GM19467 (cell line): ENCODE results near the gene FAM200B.

Experiments
- ATAC-seq: cut with Tn5 transposase; IDR thresholded peaks from one replicate; pipeline ENCODE4 v1.9.1; 2021; ENCODE audit warnings: mild to moderate bottlenecking, moderate library complexity; ENCODE audit not compliant: unreplicated experiment

The FAM200B gene

GRCh38 chr4:15695240-15695699 lies 13.6 kb downstream of the FAM200B start:
- ATAC-seq, result no peak

DNA sequence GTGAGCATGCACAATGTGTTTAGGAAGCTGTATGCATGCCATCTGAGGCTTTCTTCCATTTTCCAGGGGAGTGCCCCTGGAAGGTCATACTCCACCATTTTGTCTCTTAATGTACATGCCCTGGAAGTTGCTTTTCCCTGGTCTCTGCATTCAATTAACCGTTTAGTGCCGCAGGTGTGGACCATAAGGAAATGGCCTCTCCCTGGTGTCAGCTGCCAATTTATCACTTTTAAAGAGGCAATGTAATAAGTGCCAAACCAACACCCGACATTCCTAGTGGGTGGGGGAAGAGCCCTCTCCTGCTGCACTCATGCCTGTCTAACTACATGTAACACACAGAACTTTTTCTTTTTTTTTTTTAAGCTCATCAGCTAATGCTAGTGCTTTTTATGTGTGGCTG lies 14.1 kb downstream of the FAM200B start:
- ATAC-seq, result no peak

- no peak for ATAC-seq
These were observed 15.2 kb downstream of the FAM200B start for GRCh38 chr4:15696866-15697265.

DNA sequence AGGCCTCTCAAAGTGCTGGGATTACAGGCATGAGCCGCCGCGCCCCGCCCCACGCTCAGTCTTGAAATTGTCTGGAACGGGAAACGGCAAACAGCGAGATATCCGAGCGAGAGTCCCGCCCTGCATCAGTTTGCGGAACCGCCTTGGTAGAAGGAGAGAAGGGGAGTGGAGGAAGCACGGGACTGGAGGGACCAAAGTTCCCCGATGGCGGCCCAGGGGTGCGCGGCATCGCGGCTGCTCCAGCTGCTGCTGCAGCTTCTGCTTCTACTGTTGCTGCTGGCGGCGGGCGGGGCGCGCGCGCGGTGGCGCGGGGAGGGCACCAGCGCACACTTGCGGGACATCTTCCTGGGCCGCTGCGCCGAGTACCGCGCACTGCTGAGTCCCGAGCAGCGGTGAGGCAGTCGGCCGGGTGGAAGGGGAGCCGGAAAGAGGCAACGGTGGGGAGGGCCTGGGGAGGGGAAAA lies 21.3 kb downstream of the FAM200B start, which contains the start of gene BST1:
BST1 (plus strand) TSS at position 125 of the 463 bp plus-strand sequence; CDS start at position 205, 80 bp downstream.
- peak; percentile 71 for ATAC-seq

GRCh38 chr4:15703439-15703838 lies 21.8 kb downstream of the FAM200B start:
- ATAC-seq, result no peak

- ATAC-seq, result no peak
These were observed 22.5 kb downstream of the FAM200B start for GRCh38 chr4:15704129-15704528.

DNA sequence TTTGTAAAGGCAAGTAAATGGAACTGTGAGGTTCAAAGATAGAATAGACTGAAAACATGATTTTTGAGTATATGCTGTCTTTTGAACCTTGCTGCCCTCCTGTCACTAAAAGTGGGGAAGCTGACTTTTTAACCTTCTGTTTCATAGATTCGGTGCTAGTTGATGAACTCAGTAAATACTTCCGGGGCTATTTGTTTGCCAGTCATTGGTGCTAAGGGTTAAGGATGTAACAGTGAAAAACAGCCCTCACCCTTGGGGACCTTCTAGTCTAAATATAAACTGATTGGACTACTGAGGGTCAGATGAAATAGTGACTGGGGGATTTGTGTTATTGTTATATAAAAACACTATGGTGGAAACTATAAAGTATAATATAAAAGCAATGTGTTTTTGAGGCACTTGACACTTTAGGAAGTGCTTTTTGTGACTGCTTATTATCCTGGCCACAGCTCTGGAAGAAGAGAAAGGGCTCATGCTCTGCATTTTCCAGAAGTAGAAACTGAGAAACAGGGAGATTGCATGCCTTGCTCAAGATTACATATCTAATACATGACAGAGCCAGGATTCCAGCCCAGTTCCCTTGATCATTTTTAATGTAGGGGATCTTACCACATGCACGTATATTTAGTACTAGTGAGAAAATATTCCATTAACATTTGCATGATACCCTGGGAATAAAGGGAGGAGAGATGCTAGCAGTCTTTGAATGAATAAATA lies 25.2 kb downstream of the FAM200B start:
- ATAC-seq, result no peak

GRCh38 chr4:15707363-15707715 lies 25.7 kb downstream of the FAM200B start:
- ATAC-seq, result no peak

GRCh38 chr4:15711762-15712161 lies 30.1 kb downstream of the FAM200B start:
- ATAC-seq, result no peak

DNA sequence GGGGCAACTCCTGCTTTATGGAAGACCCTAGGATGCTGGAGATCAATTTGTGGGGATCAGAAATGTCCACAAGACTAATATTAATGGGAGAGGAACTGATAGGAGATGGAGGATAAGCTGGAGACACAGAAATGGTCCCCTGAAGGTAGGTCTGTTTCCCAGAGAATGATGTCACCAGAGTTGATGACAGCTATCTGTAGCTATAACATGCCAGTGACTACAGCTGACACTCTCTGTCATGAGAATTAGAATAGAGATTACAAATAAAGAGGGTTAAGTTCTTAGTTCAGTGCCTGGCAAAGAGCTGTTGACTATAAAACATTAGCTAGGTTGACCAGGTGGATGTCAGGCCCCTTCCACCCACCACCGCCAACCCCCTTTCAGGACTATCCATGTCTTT lies 30.6 kb downstream of the FAM200B start:
- no peak for ATAC-seq

GRCh38 chr4:15714141-15714540 lies 32.5 kb downstream of the FAM200B start:
- ATAC-seq, result no peak

GRCh38 chr4:15714646-15715435 lies 33.2 kb downstream of the FAM200B start:
- no peak for ATAC-seq

GRCh38 chr4:15716115-15716514 lies 34.5 kb downstream of the FAM200B start:
- no peak for ATAC-seq

GRCh38 chr4:15717086-15717485 lies 35.5 kb downstream of the FAM200B start:
- ATAC-seq, result no peak

GRCh38 chr4:15717657-15718416 lies 36.2 kb downstream of the FAM200B start:
- ATAC-seq, result no peak

- ATAC-seq, result no peak
These were observed 36.8 kb downstream of the FAM200B start for GRCh38 chr4:15718465-15718864.

GRCh38 chr4:15718959-15719358 lies 37.3 kb downstream of the FAM200B start:
- ATAC-seq, result no peak

DNA sequence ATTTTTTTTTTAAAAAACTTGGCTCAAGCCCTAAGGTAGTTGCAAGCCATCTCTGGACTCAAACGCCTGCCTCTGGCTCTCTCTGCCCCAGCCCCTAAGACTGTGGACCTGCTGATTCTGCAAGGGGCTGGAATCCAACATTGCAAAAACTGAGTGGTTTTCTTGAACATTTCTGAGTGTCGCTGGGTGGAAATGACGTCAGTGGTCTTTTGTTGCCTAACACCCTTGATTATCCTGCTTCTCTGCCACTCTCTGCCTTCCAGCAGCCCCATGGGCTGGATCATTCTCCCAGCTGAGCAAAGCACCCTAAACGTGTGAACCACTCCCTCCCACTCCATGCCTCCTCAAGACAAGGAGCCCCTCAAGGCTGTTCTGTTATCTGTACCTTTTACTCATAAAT lies 37.9 kb downstream of the FAM200B start:
- ATAC-seq, result no peak

GRCh38 chr4:15720851-15721250 lies 39.2 kb downstream of the FAM200B start:
- no peak for ATAC-seq

DNA sequence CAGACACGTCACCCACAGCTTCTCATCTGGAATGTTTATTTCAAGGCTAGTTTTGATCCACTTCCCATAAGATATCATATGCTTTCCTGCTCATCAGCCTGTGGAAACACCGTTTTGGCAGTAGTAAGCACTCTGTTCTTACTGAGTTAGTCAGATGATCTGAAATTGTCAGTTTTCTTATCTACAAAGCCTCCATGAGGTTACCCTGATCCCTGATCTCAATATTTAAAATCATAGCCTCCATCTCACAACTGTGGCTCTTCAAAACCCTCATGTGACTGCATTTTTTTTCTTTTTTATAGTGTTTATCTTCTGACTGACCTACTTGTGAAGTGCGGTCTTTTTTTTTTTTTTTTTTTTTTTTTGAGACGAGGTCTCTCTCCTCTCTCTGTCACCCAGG lies 44.0 kb downstream of the FAM200B start:
- no peak for ATAC-seq

- ATAC-seq, result no peak
These were observed 48.4 kb downstream of the FAM200B start for GRCh38 chr4:15729910-15730533.
